Esophagus squamous epithelium (tissue), 5 donors: ENCODE data around the gene ANKFN1. TPM values are rescaled to one million over a fixed set of nuclear protein-coding genes. Genes with fewer than 3 reads are reported as not detected.

Experiments used
- DNase-seq: peaks from one replicate; lab custom pipeline; 2025; lab: John Stamatoyannopoulos, UW
- H3K27ac ChIP-seq, 4 donors: fragments of 200-600 bp; sonication (generic); one replicate each; pipeline ENCODE4 v1.5.1; 2016 to 2019; ENCODE audit warnings: mild to moderate bottlenecking in 1 of 4
- H3K27me3 ChIP-seq, 4 donors: fragments of 200-600 bp; sonication (generic); 1 replicate in 3 of 4; 2 replicates in 1 of 4; pipeline versions ENCODE4 v1.5.1 to v1.6.0; 2017 to 2021; ENCODE audit warnings: antibody characterized with exemption in 1 of 4
- H3K36me3 ChIP-seq, 3 donors: fragments of 200-600 bp; sonication (generic); one replicate each; pipeline ENCODE4 v1.5.1; 2016 to 2019
- H3K4me1 ChIP-seq, 3 donors: fragments of 200-600 bp; sonication (generic); one replicate each; pipeline ENCODE4 v1.5.1; 2017 to 2019
- H3K4me3 ChIP-seq, 4 donors: fragments of 200-600 bp; sonication (generic); 1 replicate in 3 of 4; 2 replicates in 1 of 4; pipeline ENCODE4 v1.5.1; 2016 to 2019; ENCODE audit warnings: mild to moderate bottlenecking in 2 of 4, moderate library complexity in 1 of 4
- H3K9me3 ChIP-seq, 3 donors: fragments of 200-600 bp; sonication (generic); one replicate each; pipeline ENCODE4 v1.5.1; 2016 to 2019
- CTCF ChIP-seq, 6 experiments: fragments of 450-650 bp in 4 of 6; fragments of 200-600 bp in 2 of 6; sonication (generic) in 2 of 6; IDR thresholded peaks; one replicate each; pipeline ENCODE4 v1.5.1; 2016 to 2019; ENCODE audit warnings: antibody characterized with exemption in 6 of 6, mild to moderate bottlenecking in 4 of 6, moderate library complexity in 4 of 6
- POLR2A ChIP-seq, 4 donors: fragments of 450-650 bp; IDR thresholded peaks; one replicate each; pipeline ENCODE4 v1.6.1; 2017; ENCODE audit warnings: antibody characterized with exemption in 4 of 4, mild to moderate bottlenecking in 4 of 4, moderate library complexity in 3 of 4
- WGBS, 2 donors: methylation state at CpG; one replicate each; pipeline ENCODE4 v1.1.5; 2018; 5-methylcytosine and 5-hydroxymethylcytosine counted together
- intact Hi-C: fragments of 100-400 bp; cut with DNase I; formaldehyde crosslinking; loops from one replicate; pipeline ENCODE4 v1.15.0; 2022
- total RNA-seq, 4 donors: library from RNA; depleted of rRNA; stranded (reverse); fragments of >200 nt; gene quantifications; one replicate each; pipeline ENCODE4 v1.1.0, GENCODE V29; 2016
- donor health status: DM: yes; HTN: yes; CAD: no.

The ANKFN1 gene
- total RNA-seq, 4 donors from 2014 or later = under 0.01 to 0.31 TPM; not detected in 2

GRCh38 chr17:56313201-56313600 lies 159.9 kb downstream of the ANKFN1 start:
- DNase-seq = no peak
- H3K27ac ChIP-seq = no peak overlapping the region
- H3K4me1 ChIP-seq = no peaks in the 10 kb centered on the region
- intact Hi-C loops = no loop called here
- no peaks in the 10 kb centered on the region for H3K27me3 ChIP-seq
- TF ChIP-seq CTCF (IDR thresholded peaks at IDR 0.05) = no peak
- no peak for TF ChIP-seq POLR2A (IDR thresholded peaks at IDR 0.05)
- no peak overlapping the region for H3K4me3 ChIP-seq
- no peaks in the 10 kb centered on the region for H3K9me3 ChIP-seq
- H3K36me3 ChIP-seq = no peaks in the 10 kb centered on the region

GRCh38 chr17:56314026-56314425 lies 160.8 kb downstream of the ANKFN1 start:
- no peak for DNase-seq
- WGBS, 2 donors = 43 to 56% methylated on average over 3 of the region's 3 CpGs
- intact Hi-C loops = no loop called here
- Histone ChIP-seq H3K27me3 (no peaks in the 10 kb centered on the region), H3K27ac (no peak overlapping the region), H3K4me1 (no peaks in the 10 kb centered on the region), H3K9me3 (no peaks in the 10 kb centered on the region), H3K36me3 (no peaks in the 10 kb centered on the region), H3K4me3 (no peak overlapping the region)
- TF ChIP-seq CTCF (IDR thresholded peaks at IDR 0.05) (no peak), POLR2A (IDR thresholded peaks at IDR 0.05) (no peak)

- no peak overlapping the region for H3K27ac ChIP-seq
- no peaks in the 10 kb centered on the region for H3K36me3 ChIP-seq
- H3K4me1 ChIP-seq = no peaks in the 10 kb centered on the region
- DNase-seq = no peak
- H3K27me3 ChIP-seq = peaks cover 0 to 3% (median 0%) of the 10 kb centered on the region in 4 donors
- TF ChIP-seq CTCF (IDR thresholded peaks at IDR 0.05) = no peak
- TF ChIP-seq POLR2A (IDR thresholded peaks at IDR 0.05) = no peak
- no peak overlapping the region for H3K4me3 ChIP-seq
- 68 to 70% methylated on average over 4 of the region's 4 CpGs for WGBS, 2 donors
- H3K9me3 ChIP-seq = no peaks in the 10 kb centered on the region
- intact Hi-C loops = no loop called here
Measured at GRCh38 chr17:56314984-56315602, 161.8 kb downstream of the ANKFN1 start.

GRCh38 chr17:56316604-56317003 lies 163.3 kb downstream of the ANKFN1 start:
- no peak overlapping the region for H3K27ac ChIP-seq
- no peaks in the 10 kb centered on the region for H3K9me3 ChIP-seq
- H3K4me3 ChIP-seq = no peak overlapping the region
- no peak for TF ChIP-seq POLR2A (IDR thresholded peaks at IDR 0.05)
- intact Hi-C loops = no loop called here
- no peaks in the 10 kb centered on the region for H3K36me3 ChIP-seq
- DNase-seq = no peak
- WGBS, 2 donors = 45 to 63% methylated on average over 1 of the region's 1 CpG
- H3K4me1 ChIP-seq = no peaks in the 10 kb centered on the region
- peaks cover 0 to 14% (median 0%) of the 10 kb centered on the region in 4 donors for H3K27me3 ChIP-seq

- H3K27ac ChIP-seq = no peak overlapping the region
- H3K4me3 ChIP-seq = no peak overlapping the region
- no peaks in the 10 kb centered on the region for H3K9me3 ChIP-seq
- no peaks in the 10 kb centered on the region for H3K4me1 ChIP-seq
- intact Hi-C loops = no loop called here
- no peaks in the 10 kb centered on the region for H3K36me3 ChIP-seq
- TF ChIP-seq POLR2A (IDR thresholded peaks at IDR 0.05) (no peak), CTCF (IDR thresholded peaks at IDR 0.05) (no peak)
- H3K27me3 ChIP-seq = peaks cover 0 to 22% (median 0%) of the 10 kb centered on the region in 4 donors
- whole genome bisulfite sequencing, 2 donors = 63 to 64% methylated on average over 4 of the region's 4 CpGs
- no peak for DNase-seq
Measured at GRCh38 chr17:56317351-56318208, 164.3 kb downstream of the ANKFN1 start.
